ENCODE data around the gene FSCB. TPM values are rescaled to one million over a fixed set of nuclear protein-coding genes. Genes with fewer than 3 reads are reported as not detected.

FSCB gene
- total and polyA plus RNA-seq, 7 donors: not detected

DNA sequence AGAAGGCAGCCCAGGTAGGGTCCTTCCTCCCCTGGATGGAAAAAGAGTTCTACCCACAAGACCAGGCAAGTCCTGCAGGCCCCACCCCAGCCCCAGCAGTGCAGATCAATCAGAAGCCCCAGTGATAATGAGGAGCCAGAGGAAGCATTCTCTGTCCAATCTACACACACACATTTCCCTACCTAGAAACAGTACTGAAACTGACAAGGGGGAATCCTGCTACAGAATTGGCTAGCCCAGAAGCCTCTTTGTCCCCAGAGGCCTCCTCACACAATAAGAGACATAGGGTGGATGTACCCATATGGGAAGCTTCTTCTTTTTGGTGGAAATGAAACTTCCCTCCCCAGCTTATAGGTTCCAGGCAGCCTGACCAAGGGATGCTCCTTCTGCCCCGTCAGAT, 9.9 kb downstream of the FSCB start:
- Histone ChIP-seq H3K27ac (no peak overlapping the region), H3K27me3 (no peaks in the 10 kb centered on the region), H3K4me3 (no peak overlapping the region), H3K36me3 (no peaks in the 10 kb centered on the region), H3K4me1 (no peaks in the 10 kb centered on the region), H3K9me3 (no peaks in the 10 kb centered on the region)
- TF ChIP-seq POLR2AphosphoS5 (IDR thresholded peaks at IDR 0.05) (no peak), EP300 (IDR thresholded peaks at IDR 0.05) (no peak), POLR2A (IDR thresholded peaks at IDR 0.05) (no peak), CTCF (IDR thresholded peaks at IDR 0.05) (no peak)
- intact Hi-C loops (cut with DNase I): no loop called here
- no peak for DNase-seq
- WGBS, 2 donors: 78 to 92% methylated on average over 1 of the region's 1 CpG

- Histone ChIP-seq H3K4me1 (no peaks in the 10 kb centered on the region), H3K27me3 (no peaks in the 10 kb centered on the region), H3K4me3 (no peak overlapping the region), H3K36me3 (no peaks in the 10 kb centered on the region), H3K9me3 (no peaks in the 10 kb centered on the region), H3K27ac (no peak overlapping the region)
- DNase-seq: no peak
- intact Hi-C loops (cut with DNase I): no loop called here
- no peak for TF ChIP-seq POLR2A (IDR thresholded peaks at IDR 0.05)
- TF ChIP-seq CTCF (IDR thresholded peaks at IDR 0.05): no peak
- no peak for TF ChIP-seq POLR2AphosphoS5 (IDR thresholded peaks at IDR 0.05)
- TF ChIP-seq EP300 (IDR thresholded peaks at IDR 0.05): no peak
These were observed 12.9 kb downstream of the FSCB start for GRCh38 chr14:44494137-44494536.

- TF ChIP-seq EP300 (IDR thresholded peaks at IDR 0.05): no peak
- Histone ChIP-seq H3K27me3 (no peaks in the 10 kb centered on the region), H3K4me3 (no peak overlapping the region), H3K36me3 (no peaks in the 10 kb centered on the region), H3K9me3 (no peaks in the 10 kb centered on the region), H3K4me1 (no peaks in the 10 kb centered on the region), H3K27ac (no peak overlapping the region)
- intact Hi-C loops (cut with DNase I): no loop called here
- WGBS, 2 donors: 85 to 87% methylated on average over 2 of the region's 2 CpGs
- DNase-seq: no peak
These were observed 16.1 kb downstream of the FSCB start for GRCh38 chr14:44490966-44491365.

GRCh38 chr14:44477953-44478352, 29.1 kb downstream of the FSCB start:
- WGBS, 2 donors: 86 to 92% methylated on average over 1 of the region's 1 CpG
- Histone ChIP-seq H3K27me3 (no peaks in the 10 kb centered on the region), H3K4me1 (no peaks in the 10 kb centered on the region), H3K36me3 (no peaks in the 10 kb centered on the region), H3K4me3 (no peak overlapping the region), H3K27ac (no peak overlapping the region), H3K9me3 (no peaks in the 10 kb centered on the region)
- TF ChIP-seq POLR2A (IDR thresholded peaks at IDR 0.05): no peak
- TF ChIP-seq CTCF (IDR thresholded peaks at IDR 0.05): no peak
- no peak for TF ChIP-seq POLR2AphosphoS5 (IDR thresholded peaks at IDR 0.05)
- TF ChIP-seq EP300 (IDR thresholded peaks at IDR 0.05): no peak
- intact Hi-C loops (cut with DNase I): no loop called here
- no peak for DNase-seq

DNA sequence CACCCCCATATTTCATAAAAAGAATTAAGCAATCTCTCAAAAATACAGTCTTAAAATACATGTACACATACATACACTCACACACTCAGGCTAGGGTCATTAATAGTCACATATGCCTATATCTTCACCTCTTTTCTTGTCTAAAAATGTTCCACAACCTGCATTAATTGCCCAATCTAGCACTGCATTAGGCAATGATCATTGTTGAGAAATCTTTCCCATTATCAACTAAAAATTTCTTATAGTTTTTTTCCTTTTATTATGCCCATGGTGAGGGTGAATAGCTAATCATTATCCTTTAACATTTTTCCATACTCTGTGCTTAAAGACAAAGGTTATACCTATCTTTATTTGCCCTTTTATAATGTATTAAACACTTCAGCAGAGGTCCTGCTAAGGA, 38.3 kb downstream of the FSCB start:
- Histone ChIP-seq H3K4me1 (no peaks in the 10 kb centered on the region), H3K9me3 (no peaks in the 10 kb centered on the region), H3K4me3 (no peak overlapping the region), H3K27ac (no peak overlapping the region), H3K36me3 (no peaks in the 10 kb centered on the region), H3K27me3 (no peaks in the 10 kb centered on the region)
- TF ChIP-seq POLR2AphosphoS5 (IDR thresholded peaks at IDR 0.05) (no peak), CTCF (IDR thresholded peaks at IDR 0.05) (no peak), EP300 (IDR thresholded peaks at IDR 0.05) (no peak), POLR2A (IDR thresholded peaks at IDR 0.05) (no peak)
- intact Hi-C loops (cut with DNase I): no loop called here
- no peak for DNase-seq

All from sigmoid colon (tissue), 7 donors.